NCI-H524 treated with DMSO at 0.1 percent for 48 hours (cell line): ENCODE results near the gene SPPL2C.
"Not testable (repeated sequence)": the region's sequence is repeated elsewhere in the genome, so short reads cannot be mapped to it uniquely, and the experiment has no call there.

Experiments
- DNase-seq: peaks from one replicate; lab custom pipeline; 2025; lab: John Stamatoyannopoulos, UW

Gene SPPL2C

GRCh38 chr17:45850011-45850410, 5.3 kb downstream of the SPPL2C start:
- DNase-seq, result no peak

- DNase-seq, result no peak
Measured at GRCh38 chr17:45850468-45850867, 5.8 kb downstream of the SPPL2C start.

- DNase-seq, result no peak
Measured at GRCh38 chr17:45851022-45851421, 6.3 kb downstream of the SPPL2C start.

GRCh38 chr17:45851464-45851863, 6.8 kb downstream of the SPPL2C start:
- DNase-seq, result no peak

- no peak for DNase-seq
Measured at GRCh38 chr17:45851873-45852272, 7.2 kb downstream of the SPPL2C start.

GRCh38 chr17:45852535-45853297, 8.0 kb downstream of the SPPL2C start:
- peak; percentile 25 for DNase-seq

- no peak for DNase-seq
Measured at GRCh38 chr17:45854209-45854608, 9.5 kb downstream of the SPPL2C start.

- no peak for DNase-seq
Measured at GRCh38 chr17:45855691-45856336, 11.1 kb downstream of the SPPL2C start.

- DNase-seq, result no peak
Measured at GRCh38 chr17:45857977-45858708, 13.5 kb downstream of the SPPL2C start.

GRCh38 chr17:45861165-45861564, 16.5 kb downstream of the SPPL2C start:
- no peak for DNase-seq

DNA sequence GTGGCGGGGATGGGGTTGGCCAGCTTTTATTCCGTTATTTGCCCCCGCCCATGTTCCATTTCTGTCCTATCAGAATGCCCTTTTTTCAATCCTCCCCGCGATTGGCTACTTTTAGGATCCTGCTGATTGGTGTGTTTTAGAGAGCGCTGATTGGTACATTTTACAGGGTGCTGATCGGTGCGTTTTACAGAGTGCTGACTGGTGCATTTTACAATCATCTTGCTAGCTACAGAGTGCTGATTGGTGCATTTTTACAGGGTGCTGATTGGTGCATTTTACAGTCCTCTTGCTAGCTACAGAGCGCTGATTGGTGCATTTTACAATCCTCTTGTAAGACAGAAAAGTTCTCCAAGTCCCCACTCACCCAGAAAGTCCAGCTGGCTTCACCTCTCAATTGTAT, 17.4 kb downstream of the SPPL2C start:
- not testable (repeated sequence) for DNase-seq

DNA sequence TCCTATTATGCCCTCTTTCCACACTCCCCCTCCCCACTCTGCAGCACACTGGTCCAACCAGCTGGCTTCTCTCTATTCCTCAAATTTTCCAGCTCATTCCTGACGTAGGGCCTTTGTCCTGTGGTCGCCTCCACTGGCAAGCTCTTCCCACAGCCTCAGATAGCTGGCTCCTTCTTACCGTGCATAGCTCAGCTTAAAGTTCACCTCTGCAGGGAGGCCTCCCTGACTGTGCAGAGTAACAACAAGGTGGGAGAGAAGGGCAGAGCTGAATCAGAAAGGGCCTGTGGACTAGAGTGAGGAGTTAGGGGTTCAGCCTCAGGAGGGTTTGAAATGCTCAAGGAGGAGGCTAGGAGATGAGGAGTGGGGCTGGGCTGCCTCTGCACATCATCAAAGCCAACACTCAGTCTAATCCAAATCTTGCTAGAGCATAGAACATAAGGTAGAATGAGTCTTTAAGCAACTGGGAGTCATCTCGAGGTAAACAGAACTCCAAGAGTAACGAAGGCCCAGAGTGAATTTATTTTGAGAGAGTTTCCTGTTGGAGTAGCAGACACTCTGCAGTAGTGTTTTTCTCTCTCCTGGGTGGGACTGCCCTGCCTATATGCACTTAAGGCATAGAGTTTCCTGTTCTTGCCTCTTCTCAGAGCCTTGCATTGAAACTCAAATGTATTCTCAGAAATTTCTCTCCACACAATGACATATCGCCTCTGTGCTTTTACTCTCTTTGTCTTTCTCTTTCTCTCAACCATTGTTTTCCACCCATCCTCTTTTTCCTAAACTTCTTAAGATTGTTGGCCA, 19.4 kb downstream of the SPPL2C start:
- no peak for DNase-seq

DNA sequence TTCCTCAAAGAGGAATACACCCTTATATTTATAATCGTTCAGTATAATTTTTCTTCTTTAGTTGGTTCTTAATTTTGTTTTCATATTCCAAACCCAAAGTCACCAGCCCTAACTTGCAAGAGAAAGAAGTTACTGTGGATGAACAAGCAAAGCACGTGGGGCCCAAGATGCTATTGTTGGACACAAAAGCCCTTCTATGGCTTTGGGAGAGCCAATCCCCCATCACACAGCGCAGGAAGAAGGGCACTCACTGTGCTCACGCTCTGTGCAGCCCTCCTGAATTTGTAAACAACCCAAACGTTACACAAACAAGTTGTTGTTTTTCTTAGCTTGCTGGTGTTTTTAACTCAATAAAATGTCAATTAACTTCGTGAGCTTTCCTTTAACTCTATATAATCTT, 22.5 kb downstream of the SPPL2C start:
- no peak for DNase-seq

GRCh38 chr17:45867702-45868101, 23.0 kb downstream of the SPPL2C start:
- DNase-seq, result no peak

DNA sequence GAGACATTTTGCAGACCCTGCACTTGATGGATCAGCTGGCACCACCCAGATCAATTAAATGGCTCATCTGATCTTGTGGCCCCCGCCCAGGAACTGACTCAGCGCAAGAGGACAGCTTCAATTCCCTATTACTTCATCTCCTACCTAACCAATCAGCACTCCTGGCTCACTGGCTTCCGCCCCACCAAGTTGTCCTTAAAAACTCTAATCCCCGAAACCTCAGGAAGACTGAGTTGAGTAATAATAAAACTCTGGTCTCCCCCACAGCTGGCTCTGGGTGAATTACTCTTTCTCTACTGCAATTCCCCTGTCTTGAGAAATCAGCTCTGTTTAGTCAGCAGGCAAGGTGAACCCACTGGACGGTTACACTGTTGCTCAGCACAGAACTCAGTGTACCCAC, 23.6 kb downstream of the SPPL2C start:
- DNase-seq, result no peak

GRCh38 chr17:45869676-45870341, 25.1 kb downstream of the SPPL2C start:
- DNase-seq, result no peak

DNA sequence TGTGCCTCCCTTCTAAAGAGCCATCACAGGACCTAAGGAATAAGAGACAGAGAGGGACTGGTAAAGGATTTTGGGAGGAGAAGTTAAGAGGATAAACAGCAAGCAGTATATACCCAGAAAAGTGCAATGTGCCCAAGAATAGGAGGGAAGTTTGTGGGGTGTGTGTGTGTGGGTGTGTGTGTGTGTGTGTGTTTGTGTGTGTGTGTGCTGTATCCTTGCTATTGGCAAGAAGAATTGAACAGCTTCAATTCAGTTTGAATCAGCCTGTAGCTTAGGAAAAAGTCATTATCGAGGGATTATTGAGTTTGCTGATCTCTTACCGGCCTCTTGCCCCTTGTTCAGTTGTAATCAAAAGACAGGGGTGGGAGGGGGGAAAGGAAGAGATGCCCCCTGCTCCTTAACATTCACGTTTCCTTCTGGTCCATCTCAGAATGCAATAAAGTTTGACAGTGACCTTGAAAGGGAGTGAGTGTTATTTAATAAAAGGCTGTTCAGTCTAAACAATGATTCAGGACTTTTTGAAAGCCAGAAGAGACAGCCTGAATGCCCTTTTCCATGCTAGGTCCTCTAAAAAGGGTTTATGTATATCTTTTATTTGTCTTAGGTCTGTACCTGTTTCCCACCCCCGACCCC, 25.8 kb downstream of the SPPL2C start:
- no peak for DNase-seq

DNA sequence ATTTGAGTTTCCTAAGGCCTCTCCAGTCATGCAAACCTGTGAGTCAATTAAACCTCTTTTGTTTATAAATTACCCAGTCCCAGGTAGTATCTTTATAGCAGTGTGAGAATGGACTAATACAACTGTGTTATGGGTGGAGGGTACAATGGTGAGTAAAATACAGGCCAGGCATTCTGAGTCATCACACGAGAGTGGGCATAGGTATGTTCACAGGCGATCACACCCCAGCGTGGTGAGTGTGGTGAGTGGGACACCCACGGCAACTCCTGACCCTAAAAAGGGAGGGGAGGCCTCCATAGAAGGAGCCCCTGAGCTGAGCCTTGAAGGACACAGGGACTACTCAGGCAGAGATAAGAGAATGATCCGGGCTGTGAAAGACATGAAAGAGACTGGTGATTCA, 27.0 kb downstream of the SPPL2C start:
- DNase-seq, result no peak

- no peak for DNase-seq
Measured at GRCh38 chr17:45873728-45874127, 29.0 kb downstream of the SPPL2C start.

- DNase-seq, result no peak
Measured at GRCh38 chr17:45874151-45874550, 29.5 kb downstream of the SPPL2C start.

DNA sequence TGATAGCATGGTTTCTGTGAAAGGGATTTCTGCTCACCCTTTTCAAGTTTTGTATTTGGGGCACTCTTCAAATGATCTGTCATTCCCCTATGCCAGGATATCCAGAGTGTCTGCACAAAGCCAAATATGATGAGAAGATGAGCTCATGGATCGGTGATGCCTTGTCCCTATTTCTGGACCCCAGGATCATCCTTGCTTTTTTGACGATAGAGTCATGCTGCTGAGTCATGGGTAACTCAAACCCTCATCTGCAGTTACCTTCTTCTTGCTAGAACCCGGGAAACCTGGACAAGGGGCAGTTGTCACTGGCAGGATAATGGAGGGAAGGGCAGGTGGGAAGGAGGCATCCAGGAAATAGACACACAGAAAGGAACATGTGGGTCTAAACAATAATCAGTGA, 31.9 kb downstream of the SPPL2C start:
- no peak for DNase-seq
